Type B pancreatic cell (in vitro differentiated cells): ENCODE measurements around the gene MLXIPL. TPM values are rescaled to one million over a fixed set of nuclear protein-coding genes. Genes with fewer than 3 reads are reported as not detected.
A peak's percentile ranks its signal among the peaks of the same experiment; 100 is the strongest.

Experiments
- DNase-seq: peaks from one replicate; pipeline ENCODE4 v3.0.0; 2021; ENCODE audit warnings: mixed read lengths; ENCODE audit not compliant: unreplicated experiment; ENCODE audit errors: extremely low spot score
- H3K27ac Mint-ChIP-seq: 2 replicates; pipeline ENCODE4 v1.8.0; 2021; ENCODE audit warnings: mild to moderate bottlenecking, mixed read lengths
- H3K27me3 Mint-ChIP-seq: 2 replicates; pipeline ENCODE4 v1.8.0; 2021; ENCODE audit warnings: mixed read lengths
- H3K36me3 Mint-ChIP-seq: 2 replicates; pipeline ENCODE4 v1.8.0; 2021; ENCODE audit warnings: mixed read lengths
- H3K4me1 Mint-ChIP-seq: one replicate; pipeline ENCODE4 v1.8.0; 2021; ENCODE audit warnings: mixed read lengths; ENCODE audit not compliant: unreplicated experiment
- H3K4me3 Mint-ChIP-seq: 2 replicates; pipeline ENCODE4 v1.8.0; 2021; ENCODE audit warnings: mild to moderate bottlenecking, mixed read lengths
- H3K9me3 Mint-ChIP-seq: 2 replicates; pipeline ENCODE4 v1.8.0; 2021; ENCODE audit warnings: mixed read lengths
- long read RNA-seq: library from polyadenylated mRNA; unstranded; transcript quantifications from one replicate; pipeline ENCODE4 v2.0.0, GENCODE V29; 2020
- total RNA-seq: library from RNA; stranded (reverse); gene quantifications from 2 replicates; pipeline ENCODE4 v1.2.1, GENCODE V29; 2021; ENCODE audit warnings: low replicate concordance
- TF ChIP-seq, protein P1 (sequence below): fragments of 200-600 bp; sonication (generic); conservative IDR thresholded peaks from 2 replicates; pipeline ENCODE4 v1.5.0; 2021; ENCODE audit warnings: antibody characterized with exemption, mild to moderate bottlenecking

The MLXIPL gene, protein sequence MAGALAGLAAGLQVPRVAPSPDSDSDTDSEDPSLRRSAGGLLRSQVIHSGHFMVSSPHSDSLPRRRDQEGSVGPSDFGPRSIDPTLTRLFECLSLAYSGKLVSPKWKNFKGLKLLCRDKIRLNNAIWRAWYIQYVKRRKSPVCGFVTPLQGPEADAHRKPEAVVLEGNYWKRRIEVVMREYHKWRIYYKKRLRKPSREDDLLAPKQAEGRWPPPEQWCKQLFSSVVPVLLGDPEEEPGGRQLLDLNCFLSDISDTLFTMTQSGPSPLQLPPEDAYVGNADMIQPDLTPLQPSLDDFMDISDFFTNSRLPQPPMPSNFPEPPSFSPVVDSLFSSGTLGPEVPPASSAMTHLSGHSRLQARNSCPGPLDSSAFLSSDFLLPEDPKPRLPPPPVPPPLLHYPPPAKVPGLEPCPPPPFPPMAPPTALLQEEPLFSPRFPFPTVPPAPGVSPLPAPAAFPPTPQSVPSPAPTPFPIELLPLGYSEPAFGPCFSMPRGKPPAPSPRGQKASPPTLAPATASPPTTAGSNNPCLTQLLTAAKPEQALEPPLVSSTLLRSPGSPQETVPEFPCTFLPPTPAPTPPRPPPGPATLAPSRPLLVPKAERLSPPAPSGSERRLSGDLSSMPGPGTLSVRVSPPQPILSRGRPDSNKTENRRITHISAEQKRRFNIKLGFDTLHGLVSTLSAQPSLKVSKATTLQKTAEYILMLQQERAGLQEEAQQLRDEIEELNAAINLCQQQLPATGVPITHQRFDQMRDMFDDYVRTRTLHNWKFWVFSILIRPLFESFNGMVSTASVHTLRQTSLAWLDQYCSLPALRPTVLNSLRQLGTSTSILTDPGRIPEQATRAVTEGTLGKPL
- total RNA-seq = 27.8 and 35.6 TPM in 2 replicates
- long read RNA-seq, partial matches to known transcripts = 2 of 3 reads
- long read RNA-seq, other reads (novel, unspliced or antisense) = 1 of 3 reads

DNA sequence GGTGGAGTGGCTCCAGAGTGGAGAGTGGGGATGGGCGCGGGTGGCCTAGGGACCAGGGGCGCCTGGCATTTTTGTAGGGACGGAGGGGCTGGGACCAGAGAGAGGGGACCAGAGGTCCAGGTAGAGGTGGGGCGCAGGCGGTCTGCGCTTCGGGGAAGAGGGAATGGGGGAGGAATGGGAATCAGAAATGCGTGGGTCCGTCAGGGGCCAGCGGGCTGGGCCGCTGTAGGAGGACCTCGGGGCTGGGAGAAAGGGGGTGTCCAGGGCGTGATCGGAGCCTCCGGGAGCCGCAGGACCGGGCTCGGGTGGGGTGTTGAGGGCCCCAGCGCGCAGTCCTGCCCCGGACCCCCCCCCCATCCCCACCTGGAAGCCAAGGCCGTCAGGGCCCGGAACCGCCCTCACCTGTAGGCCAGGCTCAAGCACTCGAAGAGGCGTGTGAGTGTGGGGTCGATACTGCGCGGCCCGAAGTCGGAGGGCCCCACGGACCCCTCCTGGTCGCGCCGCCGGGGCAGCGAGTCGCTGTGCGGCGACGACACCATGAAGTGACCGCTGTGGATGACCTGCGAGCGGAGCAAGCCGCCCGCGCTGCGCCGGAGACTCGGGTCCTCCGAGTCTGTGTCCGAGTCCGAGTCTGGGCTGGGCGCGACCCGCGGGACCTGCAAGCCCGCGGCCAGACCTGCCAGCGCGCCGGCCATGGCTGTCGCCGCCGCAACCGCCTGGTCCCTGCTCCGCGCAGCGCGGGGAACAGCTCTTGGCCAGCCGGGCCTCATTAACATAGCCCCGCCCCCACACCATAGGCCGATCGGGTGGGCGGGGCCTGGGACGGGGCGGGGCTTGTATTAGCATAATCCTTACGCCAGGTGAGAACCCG is at the start of gene MLXIPL:
MLXIPL (minus strand) TSS at position 725 of the 871 bp plus-strand sequence; CDS start at position 695, 30 bp downstream.
- H3K9me3 Mint-ChIP-seq = no peaks in the 10 kb centered on the region
- H3K27me3 Mint-ChIP-seq = peaks cover 58% of the 10 kb centered on the region
- peak within 1 kb of the TSS; percentile 82 for H3K4me3 Mint-ChIP-seq
- H3K27ac Mint-ChIP-seq = peak within 1 kb of the TSS; percentile 23
- DNase-seq = peak; percentile 81
- H3K36me3 Mint-ChIP-seq = no peaks in the 10 kb centered on the region
- no peaks in the 10 kb centered on the region for H3K4me1 Mint-ChIP-seq
- TF ChIP-seq, protein P1, sequence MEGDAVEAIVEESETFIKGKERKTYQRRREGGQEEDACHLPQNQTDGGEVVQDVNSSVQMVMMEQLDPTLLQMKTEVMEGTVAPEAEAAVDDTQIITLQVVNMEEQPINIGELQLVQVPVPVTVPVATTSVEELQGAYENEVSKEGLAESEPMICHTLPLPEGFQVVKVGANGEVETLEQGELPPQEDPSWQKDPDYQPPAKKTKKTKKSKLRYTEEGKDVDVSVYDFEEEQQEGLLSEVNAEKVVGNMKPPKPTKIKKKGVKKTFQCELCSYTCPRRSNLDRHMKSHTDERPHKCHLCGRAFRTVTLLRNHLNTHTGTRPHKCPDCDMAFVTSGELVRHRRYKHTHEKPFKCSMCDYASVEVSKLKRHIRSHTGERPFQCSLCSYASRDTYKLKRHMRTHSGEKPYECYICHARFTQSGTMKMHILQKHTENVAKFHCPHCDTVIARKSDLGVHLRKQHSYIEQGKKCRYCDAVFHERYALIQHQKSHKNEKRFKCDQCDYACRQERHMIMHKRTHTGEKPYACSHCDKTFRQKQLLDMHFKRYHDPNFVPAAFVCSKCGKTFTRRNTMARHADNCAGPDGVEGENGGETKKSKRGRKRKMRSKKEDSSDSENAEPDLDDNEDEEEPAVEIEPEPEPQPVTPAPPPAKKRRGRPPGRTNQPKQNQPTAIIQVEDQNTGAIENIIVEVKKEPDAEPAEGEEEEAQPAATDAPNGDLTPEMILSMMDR = no peak

DNA sequence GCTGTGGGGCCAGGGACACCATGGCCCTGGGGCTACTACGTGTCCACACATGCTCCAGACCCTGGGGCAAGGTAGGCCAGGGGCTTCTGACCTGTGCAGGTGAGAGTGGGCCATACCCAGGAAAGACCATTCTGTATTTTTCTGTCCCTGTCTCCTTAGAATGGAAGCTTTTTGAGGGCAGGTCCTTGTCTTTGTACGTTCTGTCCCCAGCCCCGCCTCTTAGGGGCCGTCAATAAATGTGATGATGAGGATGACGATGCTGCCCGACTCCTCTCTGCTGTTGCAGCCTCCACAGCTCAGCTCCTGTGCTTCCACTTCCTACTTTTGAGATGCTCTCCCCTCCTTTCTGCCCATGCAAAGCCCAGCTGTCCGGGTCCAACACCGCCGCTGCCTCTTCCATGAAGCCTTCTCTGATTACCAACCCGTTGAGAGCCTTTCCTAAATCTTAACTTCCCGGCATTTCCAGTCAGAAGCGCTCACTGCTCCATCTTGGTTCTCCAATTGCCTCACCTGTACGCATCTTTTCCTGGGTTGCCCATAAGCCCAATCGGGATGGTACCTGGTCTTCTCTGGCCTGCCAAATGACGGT is 47.6 kb upstream of the MLXIPL start:
- H3K9me3 Mint-ChIP-seq = no peaks in the 10 kb centered on the region
- no peak overlapping the region for H3K27ac Mint-ChIP-seq
- peaks cover 16% of the 10 kb centered on the region for H3K4me1 Mint-ChIP-seq
- H3K36me3 Mint-ChIP-seq = peaks cover 6% of the 10 kb centered on the region
- TF ChIP-seq, protein P1 = no peak
- peak overlapping the region; percentile 62 for H3K4me3 Mint-ChIP-seq
- no peaks in the 10 kb centered on the region for H3K27me3 Mint-ChIP-seq
- DNase-seq = no peak

DNA sequence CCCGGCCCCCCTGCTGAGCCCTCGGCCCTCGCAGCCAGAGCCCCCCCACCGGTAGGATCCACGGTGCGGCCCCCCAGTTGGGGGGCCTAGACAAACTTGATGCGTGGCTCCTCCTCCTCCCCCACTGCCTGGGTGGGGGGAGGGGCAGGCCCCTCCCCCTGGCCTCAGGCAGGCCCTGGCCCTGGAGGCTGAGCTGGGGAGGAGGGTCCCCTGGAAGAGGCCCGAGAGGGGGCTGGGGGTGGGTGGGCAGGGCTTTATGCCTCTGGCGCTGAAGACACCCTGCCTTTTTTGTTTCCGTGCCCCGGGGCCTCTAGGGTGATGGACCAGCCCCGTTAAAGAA is 47.0 kb upstream of the MLXIPL start:
- H3K4me1 Mint-ChIP-seq = peaks cover 16% of the 10 kb centered on the region
- H3K36me3 Mint-ChIP-seq = peaks cover 6% of the 10 kb centered on the region
- TF ChIP-seq, protein P1 = no peak
- H3K27me3 Mint-ChIP-seq = no peaks in the 10 kb centered on the region
- H3K4me3 Mint-ChIP-seq = no peak overlapping the region
- no peaks in the 10 kb centered on the region for H3K9me3 Mint-ChIP-seq
- DNase-seq = no peak
- no peak overlapping the region for H3K27ac Mint-ChIP-seq

DNA sequence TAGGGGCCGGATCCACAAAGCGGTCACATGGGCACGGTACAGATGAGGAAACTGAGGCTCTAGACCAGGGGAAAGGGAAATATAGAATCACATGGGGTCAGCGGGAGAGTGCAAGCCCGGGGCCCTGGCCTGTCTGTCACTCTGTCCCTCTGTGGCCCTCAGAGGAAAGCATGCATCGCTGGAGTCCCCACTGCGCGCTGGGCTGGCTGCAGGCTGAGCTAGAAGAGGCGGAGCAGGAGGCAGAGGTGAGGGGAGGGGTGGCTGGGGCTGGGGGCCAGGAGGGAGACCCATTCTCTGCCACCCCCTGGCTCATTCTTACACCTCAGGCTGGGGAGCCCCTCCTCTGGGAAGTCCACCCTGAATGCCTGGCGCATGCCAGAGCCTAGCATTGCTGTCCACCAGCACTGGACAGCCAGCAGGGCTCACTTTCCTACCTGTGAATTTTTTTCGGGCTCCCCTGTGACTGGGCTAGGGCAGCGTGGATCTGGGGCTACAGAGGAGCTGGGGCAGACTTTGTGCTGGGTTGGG is 45.6 kb upstream of the MLXIPL start:
- H3K4me3 Mint-ChIP-seq = no peak overlapping the region

More for the DNA sequence above, 45.6 kb upstream of the MLXIPL start:
- no peak overlapping the region for H3K27ac Mint-ChIP-seq
- DNase-seq = no peak
- H3K36me3 Mint-ChIP-seq = peaks cover 6% of the 10 kb centered on the region
- H3K4me1 Mint-ChIP-seq = peaks cover 16% of the 10 kb centered on the region
- H3K9me3 Mint-ChIP-seq = no peaks in the 10 kb centered on the region
- H3K27me3 Mint-ChIP-seq = no peaks in the 10 kb centered on the region
- TF ChIP-seq, protein P1 = no peak
